Loucy (cell line): ENCODE measurements around the gene PKN1.
A peak's percentile ranks its signal among the peaks of the same experiment; 100 is the strongest.

Source experiments
- H2AFZ ChIP-seq: fragments of 200-600 bp; sonication (generic); 2 replicates; pipeline ENCODE4 v1.6.0; 2016; ENCODE audit warnings: antibody characterized with exemption, mild to moderate bottlenecking, low read length, moderate library complexity
- H3F3A ChIP-seq: fragments of 200-600 bp; 2 replicates; pipeline ENCODE4 v1.6.0; 2016; ENCODE audit warnings: antibody characterized with exemption, low read depth, mild to moderate bottlenecking
- H3K27me3 ChIP-seq: fragments of 200-600 bp; sonication (generic); 2 replicates; pipeline ENCODE4 v1.6.1; 2014; ENCODE audit warnings: low read length, mild to moderate bottlenecking; ENCODE audit not compliant: insufficient read depth, poor library complexity, severe bottlenecking
- H3K36me3 ChIP-seq: fragments of 200-600 bp; sonication (generic); 2 replicates; pipeline ENCODE4 v1.6.1; 2016; ENCODE audit warnings: low read length; ENCODE audit not compliant: insufficient read depth
- H3K4me1 ChIP-seq: fragments of 200-600 bp; sonication (generic); 2 replicates; pipeline ENCODE4 v1.5.1; 2014; ENCODE audit warnings: low read length, mild to moderate bottlenecking; ENCODE audit not compliant: insufficient read depth, poor library complexity, severe bottlenecking
- H3K4me2 ChIP-seq: fragments of 200-600 bp; sonication (generic); 2 replicates; pipeline ENCODE4 v1.6.0; 2014; ENCODE audit warnings: antibody characterized with exemption, low read length, low read depth, mild to moderate bottlenecking; ENCODE audit not compliant: poor library complexity, severe bottlenecking
- H3K4me3 ChIP-seq: fragments of 200-600 bp; sonication (generic); 2 replicates; pipeline ENCODE4 v1.5.1; 2014; ENCODE audit warnings: low read length, mild to moderate bottlenecking, mixed read lengths; ENCODE audit not compliant: poor library complexity, severe bottlenecking
- H3K79me2 ChIP-seq: fragments of 200-600 bp; sonication (generic); 2 replicates; pipeline ENCODE4 v1.6.1; 2014; ENCODE audit warnings: low read length; ENCODE audit not compliant: insufficient read depth
- H3K9ac ChIP-seq: fragments of 200-600 bp; sonication (generic); 2 replicates; pipeline ENCODE4 v1.6.0; 2014; ENCODE audit warnings: mild to moderate bottlenecking, low read depth, low read length, moderate library complexity; ENCODE audit not compliant: poor library complexity, severe bottlenecking
- H3K9me2 ChIP-seq: fragments of 200-600 bp; sonication (generic); replicated peaks from 2 replicates; pipeline ENCODE4 v1.6.1; 2016; ENCODE audit warnings: low read depth, low read length, mixed read lengths
- H3K9me3 ChIP-seq: fragments of 200-600 bp; sonication (generic); 2 replicates; pipeline ENCODE4 v1.6.1; 2014; ENCODE audit warnings: mild to moderate bottlenecking, antibody characterized with exemption, low read length, low read depth; ENCODE audit not compliant: insufficient read depth
- H4K20me1 ChIP-seq: fragments of 200-600 bp; sonication (generic); 2 replicates; pipeline ENCODE4 v1.6.0; 2014; ENCODE audit warnings: antibody characterized with exemption, low read length, mild to moderate bottlenecking; ENCODE audit not compliant: insufficient read depth, poor library complexity, severe bottlenecking
- CTCF ChIP-seq: fragments of 200-600 bp; sonication (generic); conservative IDR thresholded peaks from 2 replicates; pipeline ENCODE4 v1.5.1; 2014; ENCODE audit warnings: mild to moderate bottlenecking, antibody characterized with exemption, low read length
- EZH2phosphoT487 ChIP-seq: fragments of 200-600 bp; IDR thresholded peaks from 2 replicates; pipeline ENCODE4 v1.6.1; 2018; ENCODE audit warnings: antibody characterized with exemption, mild to moderate bottlenecking, moderate library complexity, borderline replicate concordance

PKN1 gene

GRCh38 chr19:14470031-14470876, 37.1 kb downstream of the PKN1 start:
- Histone ChIP-seq H3K27me3 (no peaks in the 10 kb centered on the region), H3K4me3 (no peak overlapping the region), H3K9me2 (no peaks in the 10 kb centered on the region), H3K9ac (no peak overlapping the region), H3K79me2 (no peaks in the 10 kb centered on the region), H3F3A (no peaks in the 10 kb centered on the region), H2AFZ (no peak overlapping the region), H3K4me2 (no peak overlapping the region), H3K36me3 (peaks cover 39% of the 10 kb centered on the region; the same call in 1 of the 2 replicates), H3K4me1 (peaks cover 2% of the 10 kb centered on the region), H3K9me3 (no peaks in the 10 kb centered on the region), H4K20me1 (no peaks in the 10 kb centered on the region)
- no peak for TF ChIP-seq EZH2phosphoT487

- Histone ChIP-seq H3K4me2 (no peak overlapping the region), H3K4me3 (no peak overlapping the region), H3K9me3 (no peaks in the 10 kb centered on the region)
Observed at GRCh38 chr19:14471436-14472187, 38.5 kb downstream of the PKN1 start.

GRCh38 chr19:14472202-14472938, 39.3 kb downstream of the PKN1 start:
- Histone ChIP-seq H3K9me3 (no peaks in the 10 kb centered on the region), H3K4me3 (no peak overlapping the region), H3K9ac (no peak overlapping the region), H4K20me1 (no peaks in the 10 kb centered on the region), H3K4me2 (no peak overlapping the region), H2AFZ (no peak overlapping the region), H3K4me1 (peaks cover 10% of the 10 kb centered on the region), H3K79me2 (no peaks in the 10 kb centered on the region), H3K36me3 (peaks cover 29% of the 10 kb centered on the region; the same call in 1 of the 2 replicates), H3K9me2 (no peaks in the 10 kb centered on the region), H3F3A (no peaks in the 10 kb centered on the region), H3K27me3 (no peaks in the 10 kb centered on the region)
- peak; percentile 70 for TF ChIP-seq CTCF
- TF ChIP-seq EZH2phosphoT487, result no peak

More at GRCh38 chr19:14471436-14472187, 38.5 kb downstream of the PKN1 start:
- no peaks in the 10 kb centered on the region for H3K9me2 ChIP-seq
- H3K9ac ChIP-seq, result no peak overlapping the region
- H3K27me3 ChIP-seq, result no peaks in the 10 kb centered on the region
- H3K36me3 ChIP-seq, result peaks cover 33% of the 10 kb centered on the region; the same call in 1 of the 2 replicates
- no peaks in the 10 kb centered on the region for H4K20me1 ChIP-seq
- H3K4me1 ChIP-seq, result peaks cover 10% of the 10 kb centered on the region
- no peaks in the 10 kb centered on the region for H3F3A ChIP-seq
- H3K79me2 ChIP-seq, result no peaks in the 10 kb centered on the region
- TF ChIP-seq CTCF, result no peak
- TF ChIP-seq EZH2phosphoT487, result no peak
- H2AFZ ChIP-seq, result no peak overlapping the region
